Smooth muscle cell (in vitro differentiated cells): Measurements from ENCODE around the gene RNF152. TPM values are rescaled to one million over a fixed set of nuclear protein-coding genes. Genes with fewer than 3 reads are reported as not detected.

Source experiments
- DNase-seq: peaks from one replicate; lab custom pipeline; 2025; ENCODE audit not compliant: unreplicated experiment; lab: John Stamatoyannopoulos, UW
- H2AFZ ChIP-seq: fragments of 200-600 bp; sonication (generic); 2 replicates; pipeline ENCODE4 v1.6.0; 2016; ENCODE audit warnings: antibody characterized with exemption, low read depth, mild to moderate bottlenecking
- H3F3A ChIP-seq: fragments of 200-600 bp; sonication (generic); 2 replicates; pipeline ENCODE4 v1.6.0; 2017; ENCODE audit warnings: antibody characterized with exemption, low read depth
- H3K27ac ChIP-seq: fragments of 200-600 bp; sonication (generic); 2 replicates; pipeline ENCODE4 v1.5.1; 2016; ENCODE audit warnings: low read depth, mild to moderate bottlenecking
- H3K27me3 ChIP-seq: fragments of 200-600 bp; sonication (generic); 2 replicates; pipeline ENCODE4 v1.6.1; 2016; ENCODE audit warnings: low read depth, mild to moderate bottlenecking
- H3K36me3 ChIP-seq: fragments of 200-600 bp; sonication (generic); 2 replicates; pipeline ENCODE4 v1.5.1; 2016; ENCODE audit warnings: low read depth
- H3K4me1 ChIP-seq: fragments of 200-600 bp; sonication (generic); 2 replicates; pipeline ENCODE4 v1.5.1; 2016; ENCODE audit warnings: low read depth
- H3K4me2 ChIP-seq: fragments of 200-600 bp; sonication (generic); 2 replicates; pipeline ENCODE4 v1.6.0; 2016; ENCODE audit warnings: mild to moderate bottlenecking
- H3K4me3 ChIP-seq: fragments of 200-600 bp; sonication (generic); 2 replicates; pipeline ENCODE4 v1.5.1; 2016; ENCODE audit warnings: mild to moderate bottlenecking
- H3K79me2 ChIP-seq: fragments of 200-600 bp; sonication (generic); 2 replicates; pipeline ENCODE4 v1.6.0; 2016; ENCODE audit warnings: low read depth, mild to moderate bottlenecking
- H3K9ac ChIP-seq: fragments of 200-600 bp; sonication (generic); 2 replicates; pipeline ENCODE4 v1.6.0; 2016; ENCODE audit warnings: low read depth
- H3K9me3 ChIP-seq: fragments of 200-600 bp; sonication (generic); replicated peaks from 2 replicates; pipeline ENCODE4 v1.5.1; 2016; ENCODE audit warnings: low read depth
- H4K20me1 ChIP-seq: fragments of 200-600 bp; sonication (generic); 2 replicates; pipeline ENCODE4 v1.6.0; 2016; ENCODE audit warnings: low read depth
- WGBS: methylation state at CpG from one replicate; pipeline ENCODE4 v1.1.7; 2016; ENCODE audit warnings: low lambda C conversion rate; 5-methylcytosine and 5-hydroxymethylcytosine counted together
- polyA plus RNA-seq: library from polyadenylated mRNA; unstranded; fragments of >200 nt; fragmentation: Nextera tagmentation; extraction: Ambion mirVana; gene quantifications from 2 replicates; pipeline ENCODE4 v1.2.1, GENCODE V29; 2016
- total RNA-seq: library from RNA; depleted of rRNA; stranded (reverse); fragments of >200 nt; gene quantifications from 2 replicates; pipeline ENCODE4 v1.2.3, GENCODE V29; 2014
- TF ChIP-seq, protein P1 (sequence below): fragments of 200-600 bp; sonication (generic); IDR thresholded peaks from 2 replicates; pipeline ENCODE4 v1.5.1; 2017; ENCODE audit warnings: borderline replicate concordance, mild to moderate bottlenecking, antibody characterized with exemption; ENCODE audit not compliant: insufficient read depth, poor library complexity, severe bottlenecking

The RNF152 gene
- total and polyA plus RNA-seq, 2 experiments from 2014 or later: 10.6 to 56.6 TPM

- Histone ChIP-seq H2AFZ (no peak overlapping the region), H3K79me2 (peaks cover 46% of the 10 kb centered on the region), H3K9me3 (no peaks in the 10 kb centered on the region), H3K36me3 (peaks cover 17% of the 10 kb centered on the region), H4K20me1 (peaks cover 75% of the 10 kb centered on the region), H3K4me1 (peaks cover 13% of the 10 kb centered on the region), H3K9ac (no peak overlapping the region), H3K27me3 (no peaks in the 10 kb centered on the region), H3K4me2 (peak overlapping the region; percentile 34), H3K27ac (peak overlapping the region; percentile 61), H3K4me3 (no peak overlapping the region), H3F3A (peaks cover 20% of the 10 kb centered on the region)
- DNase-seq: no peak
- TF ChIP-seq, protein P1, sequence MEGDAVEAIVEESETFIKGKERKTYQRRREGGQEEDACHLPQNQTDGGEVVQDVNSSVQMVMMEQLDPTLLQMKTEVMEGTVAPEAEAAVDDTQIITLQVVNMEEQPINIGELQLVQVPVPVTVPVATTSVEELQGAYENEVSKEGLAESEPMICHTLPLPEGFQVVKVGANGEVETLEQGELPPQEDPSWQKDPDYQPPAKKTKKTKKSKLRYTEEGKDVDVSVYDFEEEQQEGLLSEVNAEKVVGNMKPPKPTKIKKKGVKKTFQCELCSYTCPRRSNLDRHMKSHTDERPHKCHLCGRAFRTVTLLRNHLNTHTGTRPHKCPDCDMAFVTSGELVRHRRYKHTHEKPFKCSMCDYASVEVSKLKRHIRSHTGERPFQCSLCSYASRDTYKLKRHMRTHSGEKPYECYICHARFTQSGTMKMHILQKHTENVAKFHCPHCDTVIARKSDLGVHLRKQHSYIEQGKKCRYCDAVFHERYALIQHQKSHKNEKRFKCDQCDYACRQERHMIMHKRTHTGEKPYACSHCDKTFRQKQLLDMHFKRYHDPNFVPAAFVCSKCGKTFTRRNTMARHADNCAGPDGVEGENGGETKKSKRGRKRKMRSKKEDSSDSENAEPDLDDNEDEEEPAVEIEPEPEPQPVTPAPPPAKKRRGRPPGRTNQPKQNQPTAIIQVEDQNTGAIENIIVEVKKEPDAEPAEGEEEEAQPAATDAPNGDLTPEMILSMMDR: no peak
- WGBS: 65% methylated on average over 4 of the region's 4 CpGs
These were observed 10.4 kb downstream of the RNF152 start for GRCh38 chr18:61882296-61883004.

DNA sequence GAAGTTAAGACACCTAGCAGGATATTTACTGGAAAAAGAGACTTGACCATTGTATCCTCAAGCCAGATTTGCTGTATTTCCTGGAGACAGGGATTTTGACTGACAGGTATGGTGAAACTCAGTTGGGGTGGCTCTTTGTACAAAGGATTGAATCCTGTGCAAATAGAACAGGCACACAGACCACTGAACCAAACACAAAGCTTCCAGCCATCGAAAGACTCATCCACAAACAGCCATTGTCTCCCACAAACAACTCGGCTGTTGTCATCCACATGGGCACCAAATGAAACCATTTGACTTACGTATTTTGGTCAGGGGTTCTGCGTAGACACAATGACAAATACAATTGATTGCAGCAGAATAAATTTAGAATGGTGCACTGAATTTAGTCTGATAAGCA is 15.9 kb downstream of the RNF152 start:
- Histone ChIP-seq H3K79me2 (no peaks in the 10 kb centered on the region), H3K27me3 (no peaks in the 10 kb centered on the region), H3K9me3 (no peaks in the 10 kb centered on the region), H2AFZ (no peak overlapping the region), H3K27ac (no peak overlapping the region), H3K4me2 (no peak overlapping the region), H3K4me1 (peaks cover 19% of the 10 kb centered on the region), H3F3A (peaks cover 4% of the 10 kb centered on the region), H4K20me1 (peaks cover 20% of the 10 kb centered on the region), H3K9ac (no peak overlapping the region), H3K4me3 (no peak overlapping the region), H3K36me3 (peaks cover 12% of the 10 kb centered on the region)
- no peak for DNase-seq
- WGBS: 93% methylated on average over 4 of the region's 4 CpGs
- TF ChIP-seq, protein P1: no peak

- WGBS: 15% methylated on average over 8 of the region's 8 CpGs
- H2AFZ ChIP-seq: no peak overlapping the region
- peaks cover 10% of the 10 kb centered on the region for H4K20me1 ChIP-seq
- H3K9ac ChIP-seq: peak overlapping the region; percentile 88
- H3K4me1 ChIP-seq: peaks cover 26% of the 10 kb centered on the region
- DNase-seq: peak; percentile 12
- TF ChIP-seq, protein P1: no peak
- H3K9me3 ChIP-seq: no peaks in the 10 kb centered on the region
- no peaks in the 10 kb centered on the region for H3K36me3 ChIP-seq
- peak overlapping the region; percentile 25 for H3K4me3 ChIP-seq
- H3K27ac ChIP-seq: no peak overlapping the region
- H3K4me2 ChIP-seq: peak overlapping the region; percentile 80
- H3K27me3 ChIP-seq: no peaks in the 10 kb centered on the region
- peaks cover 18% of the 10 kb centered on the region for H3F3A ChIP-seq
- H3K79me2 ChIP-seq: peaks cover 44% of the 10 kb centered on the region
These were observed 22.7 kb downstream of the RNF152 start for GRCh38 chr18:61870151-61870550.

- no peak overlapping the region for H2AFZ ChIP-seq
- no peaks in the 10 kb centered on the region for H3K27me3 ChIP-seq
- peaks cover 19% of the 10 kb centered on the region for H3F3A ChIP-seq
- peaks cover 15% of the 10 kb centered on the region for H4K20me1 ChIP-seq
- H3K4me2 ChIP-seq: peak overlapping the region; percentile 80
- no peak overlapping the region for H3K27ac ChIP-seq
- peak overlapping the region; percentile 82 for H3K9ac ChIP-seq
- peaks cover 49% of the 10 kb centered on the region for H3K79me2 ChIP-seq
- H3K36me3 ChIP-seq: no peaks in the 10 kb centered on the region
- 14% methylated on average over 4 of the region's 4 CpGs for WGBS
- DNase-seq: no peak
- H3K4me3 ChIP-seq: peak overlapping the region; percentile 25
- no peaks in the 10 kb centered on the region for H3K9me3 ChIP-seq
- TF ChIP-seq, protein P1: no peak
- H3K4me1 ChIP-seq: peaks cover 29% of the 10 kb centered on the region
These were observed 23.2 kb downstream of the RNF152 start for GRCh38 chr18:61869636-61870035.
